Measurements from ENCODE around the gene BTBD16.
A peak's percentile ranks its signal among the peaks of the same experiment; 100 is the strongest.

Gene BTBD16

DNA sequence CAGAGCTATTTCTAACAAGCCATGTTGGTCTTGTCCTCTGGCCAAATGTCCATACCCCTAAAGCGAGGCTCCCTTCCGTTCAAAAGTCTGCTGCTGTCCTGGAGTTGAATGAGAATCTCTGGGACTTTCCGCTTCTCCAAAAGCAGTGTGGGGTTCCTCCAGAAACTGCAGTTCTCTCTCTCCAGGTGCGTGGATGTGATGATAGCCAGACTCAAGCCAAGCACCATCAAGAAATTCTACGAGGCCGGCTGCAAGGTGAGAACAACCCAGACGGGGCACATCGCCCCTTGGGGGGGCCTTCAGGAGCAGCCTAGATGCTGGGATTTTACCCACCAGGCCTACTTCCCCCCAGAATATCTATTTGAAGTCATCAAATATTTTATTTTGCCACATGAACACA, 26.5 kb downstream of the BTBD16 start:
- DNase-seq (ENCODE audit: extremely low read depth, low read depth): no peak
- TF ChIP-seq, protein P1, sequence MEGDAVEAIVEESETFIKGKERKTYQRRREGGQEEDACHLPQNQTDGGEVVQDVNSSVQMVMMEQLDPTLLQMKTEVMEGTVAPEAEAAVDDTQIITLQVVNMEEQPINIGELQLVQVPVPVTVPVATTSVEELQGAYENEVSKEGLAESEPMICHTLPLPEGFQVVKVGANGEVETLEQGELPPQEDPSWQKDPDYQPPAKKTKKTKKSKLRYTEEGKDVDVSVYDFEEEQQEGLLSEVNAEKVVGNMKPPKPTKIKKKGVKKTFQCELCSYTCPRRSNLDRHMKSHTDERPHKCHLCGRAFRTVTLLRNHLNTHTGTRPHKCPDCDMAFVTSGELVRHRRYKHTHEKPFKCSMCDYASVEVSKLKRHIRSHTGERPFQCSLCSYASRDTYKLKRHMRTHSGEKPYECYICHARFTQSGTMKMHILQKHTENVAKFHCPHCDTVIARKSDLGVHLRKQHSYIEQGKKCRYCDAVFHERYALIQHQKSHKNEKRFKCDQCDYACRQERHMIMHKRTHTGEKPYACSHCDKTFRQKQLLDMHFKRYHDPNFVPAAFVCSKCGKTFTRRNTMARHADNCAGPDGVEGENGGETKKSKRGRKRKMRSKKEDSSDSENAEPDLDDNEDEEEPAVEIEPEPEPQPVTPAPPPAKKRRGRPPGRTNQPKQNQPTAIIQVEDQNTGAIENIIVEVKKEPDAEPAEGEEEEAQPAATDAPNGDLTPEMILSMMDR (IDR thresholded peaks at IDR 0.05; ENCODE audit: low read depth, low read length, missing control alignments): no peak
- no peak overlapping the region for H3K4me3 ChIP-seq (replicated peaks; ENCODE audit: low read depth, low read length)

DNA sequence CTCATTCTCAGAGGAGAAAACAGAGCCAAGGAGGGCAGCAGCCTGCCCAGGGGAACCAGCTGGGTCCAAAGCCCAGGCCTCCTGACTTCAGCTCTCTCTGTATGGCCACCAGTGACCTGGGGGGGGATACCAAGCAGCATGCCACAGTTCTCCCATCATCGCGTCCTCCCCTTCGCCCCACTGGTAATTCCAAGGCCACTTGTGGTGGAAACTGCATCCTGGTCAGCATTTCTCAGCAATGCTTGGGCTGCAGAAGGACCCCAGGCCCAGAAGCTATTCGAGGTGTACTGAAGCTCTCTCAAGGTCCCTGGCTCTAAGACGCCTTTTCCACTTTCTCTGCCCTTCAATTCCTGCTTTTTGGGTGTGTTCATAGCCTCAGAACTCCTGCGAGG, 27.1 kb downstream of the BTBD16 start:
- H3K4me3 ChIP-seq (replicated peaks; ENCODE audit: low read depth, low read length): no peak overlapping the region
- TF ChIP-seq, protein P1 (IDR thresholded peaks at IDR 0.05; ENCODE audit: low read depth, low read length, missing control alignments): no peak
- DNase-seq (ENCODE audit: extremely low read depth, low read depth): no peak

DNA sequence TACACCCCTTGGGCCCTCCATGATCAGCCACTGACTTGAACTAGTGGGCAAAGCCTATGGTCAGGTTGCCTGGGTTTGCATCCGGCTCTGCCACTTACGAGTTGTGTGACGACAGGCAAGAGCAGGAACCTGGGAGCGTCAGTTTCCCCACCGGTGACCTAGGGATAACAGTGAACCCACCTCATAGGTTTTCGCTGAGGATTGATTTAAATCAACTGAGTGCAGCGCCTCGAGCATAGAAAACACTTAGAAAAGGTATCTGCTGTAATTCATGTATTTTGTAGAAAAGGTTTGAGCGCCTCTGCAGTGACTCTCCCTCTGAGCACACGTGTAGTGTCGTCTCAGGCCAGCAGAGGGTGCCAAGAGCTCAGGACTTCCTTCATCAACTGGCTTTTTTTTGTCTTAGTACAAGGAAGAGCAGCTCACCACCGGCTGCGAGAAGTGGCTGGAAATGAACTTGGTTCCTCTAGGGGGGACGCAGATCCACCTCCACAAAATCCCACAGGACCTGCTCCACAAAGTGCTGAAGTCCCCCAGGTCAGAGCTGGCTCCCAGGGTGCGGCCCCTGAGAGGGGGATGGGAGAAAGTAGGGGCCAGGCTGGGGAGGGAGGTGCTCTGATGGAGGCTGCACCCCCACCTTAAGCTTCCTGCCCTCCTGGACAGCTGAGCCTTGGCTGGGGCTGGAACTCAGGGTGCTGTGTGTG, 27.7 kb downstream of the BTBD16 start:
- no peak overlapping the region for H3K4me3 ChIP-seq (replicated peaks; ENCODE audit: low read depth, low read length)

DNA sequence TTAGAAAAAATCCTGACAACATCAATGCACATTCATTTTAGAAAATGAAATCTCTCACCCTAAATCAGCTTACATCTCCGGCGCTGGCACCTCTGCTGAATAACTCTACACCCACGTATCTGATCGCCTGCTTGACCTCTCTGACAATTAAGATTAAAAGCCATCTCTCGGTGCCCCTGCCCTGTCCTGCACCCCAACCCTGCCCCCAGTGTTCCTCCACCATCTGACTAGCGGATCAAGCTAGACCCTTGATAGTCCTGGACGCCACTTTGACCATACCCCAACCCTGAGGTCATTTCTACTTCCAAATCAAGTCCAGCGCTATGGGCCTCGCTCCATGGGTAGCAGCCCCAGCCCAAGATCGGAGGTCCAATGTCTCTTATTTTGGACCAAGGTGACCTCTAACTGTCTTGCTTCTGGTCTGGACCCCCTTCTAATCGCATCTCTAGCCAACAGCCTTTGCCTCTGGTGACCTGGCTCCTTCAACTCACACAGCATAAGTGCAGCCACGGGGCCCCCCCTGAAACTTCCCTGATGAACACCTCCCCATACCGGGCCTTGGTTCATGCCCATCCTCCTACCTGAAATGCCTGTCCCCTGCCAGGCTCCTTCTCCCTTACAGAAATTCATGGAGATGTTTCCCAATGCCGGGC, 28.5 kb downstream of the BTBD16 start:
- DNase-seq (ENCODE audit: extremely low read depth, low read depth): no peak
- no peak overlapping the region for H3K4me3 ChIP-seq (replicated peaks; ENCODE audit: low read depth, low read length)
- TF ChIP-seq, protein P1 (IDR thresholded peaks at IDR 0.05; ENCODE audit: low read depth, low read length, missing control alignments): no peak

More for the DNA sequence above, 27.7 kb downstream of the BTBD16 start:
- peak; percentile 57 for DNase-seq (ENCODE audit: extremely low read depth, low read depth)
- TF ChIP-seq, protein P1 (IDR thresholded peaks at IDR 0.05; ENCODE audit: low read depth, low read length, missing control alignments): peak; percentile 91

DNA sequence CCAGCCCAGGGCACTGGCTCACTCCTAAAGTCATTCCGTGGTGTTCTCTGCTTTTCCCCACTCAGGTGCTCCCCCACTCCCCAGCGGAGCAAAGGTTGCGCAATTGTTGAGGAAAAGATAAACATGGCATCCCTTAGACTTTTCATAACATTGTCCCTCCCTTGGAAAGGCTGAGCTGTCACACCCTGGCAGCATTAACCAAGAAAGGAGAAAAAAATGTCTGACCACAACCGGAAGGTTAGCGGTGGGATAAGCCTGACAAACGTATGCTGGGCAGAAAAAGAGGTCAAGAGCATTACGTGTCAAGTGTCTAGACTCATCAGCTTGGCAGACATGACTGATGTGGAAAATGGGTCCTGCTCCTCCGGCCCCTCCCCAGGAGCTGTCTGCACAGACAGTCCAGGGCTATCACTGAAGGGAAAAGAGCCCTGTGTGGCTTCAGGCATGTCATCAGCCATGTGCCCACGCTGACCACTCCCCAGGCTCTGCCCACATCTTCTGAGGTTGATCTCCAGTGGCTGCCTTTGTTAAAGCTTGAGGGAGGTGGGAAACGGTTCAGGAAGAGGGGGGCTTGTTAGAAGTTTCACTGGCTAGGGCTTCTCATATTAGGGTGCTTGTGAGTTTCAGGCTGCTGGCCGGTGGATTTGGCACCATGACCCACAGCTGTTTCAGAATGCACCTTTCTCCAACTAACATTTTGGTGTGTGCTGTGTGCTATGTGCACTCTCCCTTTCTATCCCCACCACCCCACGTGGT, 30.1 kb downstream of the BTBD16 start:
- H3K4me3 ChIP-seq (replicated peaks; ENCODE audit: low read depth, low read length): no peak overlapping the region
- no peak for DNase-seq (ENCODE audit: extremely low read depth, low read depth)
- TF ChIP-seq, protein P1 (IDR thresholded peaks at IDR 0.05; ENCODE audit: low read depth, low read length, missing control alignments): no peak

DNA sequence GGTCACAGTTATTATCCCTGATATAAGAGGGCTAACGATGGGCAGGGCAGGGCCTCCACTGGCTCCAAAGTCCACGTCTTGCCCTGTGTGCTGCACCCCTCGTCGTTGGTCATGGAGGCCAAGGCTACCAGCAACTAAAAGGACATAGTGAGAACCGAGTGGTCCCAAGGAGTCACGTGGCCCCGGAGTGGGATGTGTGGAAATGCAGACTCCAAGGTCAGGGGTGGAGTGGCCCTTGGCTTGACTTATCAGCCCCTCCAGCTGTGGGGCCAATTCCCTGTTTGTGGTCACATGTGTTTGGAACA, 30.7 kb downstream of the BTBD16 start:
- no peak for DNase-seq (ENCODE audit: extremely low read depth, low read depth)
- no peak overlapping the region for H3K4me3 ChIP-seq (replicated peaks; ENCODE audit: low read depth, low read length)
- TF ChIP-seq, protein P1 (IDR thresholded peaks at IDR 0.05; ENCODE audit: low read depth, low read length, missing control alignments): no peak

Measured in HFF-Myc (cell line).